Stimulated activated CD4-positive, alpha-beta T cell treated with anti-CD3 and anti-CD28 coated beads, Interleukin-4, amount 100 ng/mL, for 24 hours (primary cell): ENCODE measurements around the gene AMTN.

Source experiments
- DNase-seq: peaks from one replicate; pipeline ENCODE4 v3.0.0-alpha.2; 2020

AMTN gene

GRCh38 chr4:70570796-70571195 is 52.4 kb downstream of the AMTN start:
- DNase-seq = no peak

- no peak for DNase-seq
These were observed 53.4 kb downstream of the AMTN start for GRCh38 chr4:70571772-70572171.

GRCh38 chr4:70575964-70576363 is 57.6 kb downstream of the AMTN start:
- DNase-seq = no peak

- DNase-seq = no peak
These were observed 59.0 kb downstream of the AMTN start for GRCh38 chr4:70577220-70577927.

- no peak for DNase-seq
These were observed 63.6 kb downstream of the AMTN start for GRCh38 chr4:70581980-70582379.
